NK-92 (cell line): ENCODE data around the gene COQ9.

Experiments
- DNase-seq: peaks from one replicate; lab custom pipeline; 2025; ENCODE audit not compliant: unreplicated experiment; lab: John Stamatoyannopoulos, UW

COQ9 gene

DNA sequence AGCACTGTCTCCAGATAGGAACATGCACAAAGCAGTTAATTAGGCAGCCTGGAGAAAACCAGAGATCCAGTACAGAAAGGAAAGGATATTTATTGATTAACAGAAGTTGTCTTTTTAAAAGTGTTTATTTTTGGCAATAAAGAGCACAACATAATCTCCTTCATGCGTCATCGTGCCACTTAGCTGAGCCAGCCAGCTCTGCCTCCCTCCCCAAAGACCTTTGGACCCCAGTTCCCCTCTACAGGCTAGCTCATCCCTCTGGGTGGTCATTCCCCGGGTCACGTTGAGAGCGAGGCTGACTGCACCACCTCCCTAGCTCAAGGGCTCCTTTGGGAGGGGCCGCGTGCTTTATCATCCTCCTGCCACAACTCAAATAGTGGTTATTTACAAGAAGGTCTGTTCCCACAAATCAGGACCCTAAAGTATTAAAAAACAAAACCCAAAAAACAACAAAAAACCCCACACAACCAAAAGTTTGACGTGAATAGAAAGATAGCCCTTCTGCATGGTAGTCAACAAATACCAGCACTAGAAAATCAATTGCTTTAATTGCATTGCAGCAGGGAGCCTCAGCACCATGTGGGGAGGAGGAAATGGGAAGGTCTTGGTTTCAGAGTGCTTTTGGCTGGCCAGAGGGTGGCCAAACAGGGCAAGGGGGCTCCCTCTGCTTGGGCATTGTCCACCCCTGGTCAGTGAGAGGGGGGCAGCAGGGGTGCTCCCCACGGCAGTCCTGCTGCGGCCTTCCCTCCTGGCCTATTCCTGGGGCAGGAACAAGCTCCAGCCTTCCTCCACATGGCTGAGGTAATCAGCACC, 24.8 kb downstream of the COQ9 start:
- no peak for DNase-seq

DNA sequence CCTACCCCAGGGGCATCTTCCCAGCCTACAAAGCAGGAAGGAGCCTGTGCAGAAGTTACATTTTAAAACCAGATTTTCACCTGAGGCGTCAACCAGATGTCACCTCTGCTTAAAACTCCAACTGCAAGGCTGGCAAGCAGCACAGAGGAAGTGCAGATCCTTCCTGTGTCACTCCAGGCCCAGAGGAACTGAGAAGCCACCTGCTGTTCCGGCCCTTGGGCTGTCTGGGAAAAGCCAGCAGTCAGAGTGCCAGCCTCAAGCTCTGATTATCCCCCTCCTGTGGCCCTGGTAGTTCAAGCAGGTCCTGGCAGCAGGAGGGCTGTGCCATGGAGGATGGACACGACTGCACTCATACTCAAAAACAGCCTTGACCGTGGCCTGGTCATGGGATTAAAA, 25.4 kb downstream of the COQ9 start:
- DNase-seq = no peak

DNA sequence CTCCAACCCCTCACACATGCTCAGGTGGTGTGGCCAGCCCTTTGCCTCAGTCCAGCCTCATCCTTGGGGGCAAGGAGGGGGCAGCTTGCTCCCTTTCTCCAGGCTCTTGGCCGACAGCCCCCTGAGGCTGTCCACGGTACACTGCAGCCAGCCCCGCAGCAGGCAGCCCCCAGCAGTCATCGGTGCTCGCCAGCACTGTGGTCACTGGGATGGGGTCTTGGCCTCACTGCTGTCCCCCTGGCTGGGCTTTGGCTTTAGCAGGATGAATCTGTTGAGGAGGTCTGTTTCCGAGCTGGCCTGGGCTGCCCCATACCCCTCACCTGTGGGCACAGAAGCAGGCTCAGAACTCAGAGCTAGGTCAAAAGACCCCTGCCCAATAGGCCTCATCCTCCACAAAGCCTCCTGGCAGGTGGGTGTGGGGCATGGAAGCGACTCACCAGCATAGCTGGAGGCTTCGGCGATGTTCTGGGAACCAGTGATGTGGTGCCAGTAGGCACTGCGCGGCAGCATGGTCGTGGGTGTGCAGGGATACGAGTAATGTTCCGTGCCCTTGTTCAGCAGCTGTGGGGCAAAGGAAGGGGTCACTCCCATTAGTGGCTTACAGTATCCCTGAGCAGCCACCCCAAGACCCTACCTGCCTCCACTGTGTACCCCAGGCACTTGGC, 26.0 kb downstream of the COQ9 start:
- DNase-seq = no peak

DNA sequence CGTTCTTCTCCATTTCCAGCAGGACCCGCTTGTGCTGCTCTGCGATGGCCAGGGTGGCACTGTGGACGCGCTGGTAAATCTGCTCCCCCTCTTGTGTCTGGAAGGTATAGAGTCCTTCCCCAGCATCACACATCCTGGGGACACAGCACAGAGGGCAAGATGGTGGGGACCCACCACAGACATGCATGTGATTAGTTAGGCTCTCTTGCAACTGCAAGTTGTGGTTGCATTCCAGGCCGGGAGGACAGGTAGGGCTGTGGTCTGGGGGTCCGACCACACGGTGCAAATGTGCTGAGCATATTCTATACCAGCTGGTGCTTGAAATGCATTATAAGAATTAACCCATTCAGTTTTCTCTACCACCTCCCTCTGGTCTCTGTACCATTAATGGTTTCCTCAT, 26.6 kb downstream of the COQ9 start:
- DNase-seq = no peak

DNA sequence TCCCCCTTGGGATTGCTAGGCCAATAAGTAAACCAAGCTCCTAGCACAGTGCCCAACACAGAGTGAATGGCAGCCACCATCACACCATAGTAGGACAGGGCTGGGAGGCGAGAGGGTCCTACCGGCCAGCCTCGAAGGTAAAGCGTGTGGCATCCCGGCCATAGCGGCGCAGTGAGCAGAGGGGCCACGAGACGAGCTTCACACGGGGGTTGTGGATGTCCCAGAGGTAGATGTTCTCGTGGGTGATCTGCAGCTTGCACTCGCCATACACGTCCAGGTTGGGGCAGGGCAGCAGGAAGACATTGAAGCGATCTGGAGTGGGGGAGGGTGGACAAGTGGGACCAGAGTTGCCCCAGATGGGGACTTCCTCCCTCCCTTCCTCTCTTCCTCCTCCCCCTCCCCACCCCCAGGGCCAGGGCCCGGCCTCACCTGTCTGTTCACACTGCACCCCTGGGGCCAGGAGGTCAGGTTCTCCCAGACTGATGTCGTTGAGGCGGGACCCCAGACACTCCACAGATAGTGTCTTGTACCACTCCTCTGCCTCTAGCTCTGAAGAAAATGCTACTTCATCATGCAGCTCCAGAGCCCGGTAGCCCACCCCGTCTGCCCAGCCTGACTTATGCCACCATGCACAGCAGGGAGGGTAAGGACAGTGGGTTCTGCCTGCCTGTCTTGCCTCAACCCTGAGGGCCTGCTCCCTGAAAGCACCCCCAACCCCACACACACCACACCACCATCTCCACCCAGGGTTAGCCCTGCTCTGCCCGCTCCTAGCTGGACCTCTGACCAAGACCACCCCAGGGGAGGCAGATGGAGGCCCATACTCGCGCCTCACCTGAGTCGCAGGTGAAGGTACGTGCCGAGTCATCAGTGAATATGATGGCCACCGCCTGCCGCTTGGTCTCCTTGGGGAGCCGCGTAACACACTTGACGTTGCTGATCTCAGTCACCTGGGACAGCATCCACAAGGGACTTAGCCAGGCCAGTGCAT, 27.7 kb downstream of the COQ9 start:
- no peak for DNase-seq

DNA sequence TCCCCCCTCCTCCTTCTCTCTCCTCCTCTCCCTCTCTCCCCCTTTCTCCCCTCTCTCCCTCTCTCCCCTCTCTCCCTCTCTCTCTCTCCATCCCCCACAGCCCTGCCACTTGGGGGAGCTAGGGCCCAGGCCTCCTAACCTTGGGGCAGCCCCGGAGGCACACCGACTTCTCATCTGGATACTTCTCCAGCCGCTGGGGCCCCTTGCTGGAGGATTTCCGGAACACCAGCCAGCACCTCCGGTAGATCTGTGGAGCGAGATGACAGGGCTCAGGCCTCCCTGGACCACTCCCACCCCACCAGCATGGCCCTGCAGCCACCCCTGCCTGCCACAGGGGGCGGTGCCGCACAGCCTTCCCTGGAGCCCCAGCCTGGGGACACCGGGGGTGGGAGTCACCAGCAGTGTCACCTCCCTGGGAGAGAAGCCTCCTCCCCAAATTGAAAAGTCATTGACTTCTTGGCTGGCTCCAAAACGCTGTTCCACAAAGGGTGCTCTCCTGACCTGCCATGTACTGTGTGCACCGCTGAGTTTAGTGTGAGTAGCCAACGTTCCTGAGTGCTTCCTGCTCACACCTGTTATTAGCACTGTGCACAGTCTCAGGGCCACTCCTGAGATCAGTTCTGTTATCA, 28.5 kb downstream of the COQ9 start:
- DNase-seq = no peak

DNA sequence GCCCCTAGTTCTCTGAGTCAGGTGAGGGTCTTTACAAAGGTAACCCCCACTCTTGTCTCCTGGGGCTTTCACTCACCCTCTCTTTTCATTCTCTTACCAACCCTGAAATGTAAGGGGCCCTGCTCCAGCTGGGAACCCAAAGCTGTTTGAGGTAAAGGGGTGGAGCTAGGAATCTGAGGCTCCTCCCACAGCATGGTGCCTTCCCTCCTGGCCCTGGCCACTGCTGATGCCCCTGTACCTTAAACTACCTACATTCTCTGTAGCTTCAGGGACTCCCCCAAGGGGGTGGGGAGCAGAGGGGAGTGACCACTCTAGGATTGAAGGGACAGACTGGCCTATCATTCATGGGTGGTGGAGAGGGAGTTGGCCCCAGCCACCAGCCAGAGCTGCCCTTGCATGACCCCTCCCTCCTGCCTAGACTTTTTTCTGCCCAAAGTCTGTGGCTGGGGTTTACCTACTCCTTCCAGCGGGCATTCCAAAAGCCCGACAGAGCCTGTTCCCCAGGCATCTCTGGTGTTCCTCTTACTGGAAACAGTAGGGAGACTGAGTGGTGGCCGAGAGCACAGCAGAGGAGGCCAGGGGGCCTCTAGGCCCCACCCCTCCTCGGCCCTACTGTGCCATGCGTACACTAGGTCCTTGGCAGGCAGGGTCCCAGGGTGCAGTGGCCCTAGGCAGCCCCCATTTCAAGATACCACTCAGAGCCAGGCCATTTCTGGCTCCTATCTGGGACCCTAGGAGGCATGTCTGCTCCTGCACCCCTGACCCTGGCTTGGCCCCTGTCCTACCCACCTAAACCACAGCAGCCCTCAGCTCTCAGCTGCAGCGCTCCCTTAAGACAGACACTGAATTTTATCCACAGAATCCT, 29.5 kb downstream of the COQ9 start:
- DNase-seq = no peak

DNA sequence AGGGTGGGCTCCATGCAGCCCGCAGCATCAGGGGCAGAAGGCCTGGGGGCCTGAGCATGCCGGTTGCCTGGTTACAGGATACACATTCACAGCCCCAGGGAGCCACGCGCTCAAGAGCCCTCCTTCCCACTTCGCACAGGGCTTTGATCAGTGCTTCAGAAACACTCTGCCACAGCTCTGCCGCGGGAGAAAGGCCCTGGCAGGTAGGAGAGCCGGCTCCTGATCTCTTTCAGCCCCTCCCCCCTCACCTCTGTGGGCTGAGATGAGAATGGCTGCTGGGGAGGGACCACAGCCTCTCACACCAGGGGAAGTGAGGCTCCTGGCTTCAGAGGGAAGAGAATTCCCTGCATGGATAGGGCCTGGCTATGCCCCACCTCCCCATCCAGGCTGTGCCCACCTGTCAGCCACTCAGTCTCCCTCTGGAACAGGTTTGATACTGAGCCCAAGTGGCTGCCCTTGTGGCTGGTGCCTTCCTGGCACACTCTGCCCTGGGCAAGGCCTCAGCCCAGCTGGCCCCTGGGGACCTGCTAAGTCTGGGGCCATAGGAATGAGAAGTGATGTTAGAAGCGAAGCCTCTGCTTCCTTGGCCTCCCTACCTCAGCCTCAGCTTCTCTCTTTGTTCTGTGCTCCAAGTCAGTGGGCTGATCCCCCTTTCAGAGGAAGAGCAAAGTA, 30.4 kb downstream of the COQ9 start:
- no peak for DNase-seq

DNA sequence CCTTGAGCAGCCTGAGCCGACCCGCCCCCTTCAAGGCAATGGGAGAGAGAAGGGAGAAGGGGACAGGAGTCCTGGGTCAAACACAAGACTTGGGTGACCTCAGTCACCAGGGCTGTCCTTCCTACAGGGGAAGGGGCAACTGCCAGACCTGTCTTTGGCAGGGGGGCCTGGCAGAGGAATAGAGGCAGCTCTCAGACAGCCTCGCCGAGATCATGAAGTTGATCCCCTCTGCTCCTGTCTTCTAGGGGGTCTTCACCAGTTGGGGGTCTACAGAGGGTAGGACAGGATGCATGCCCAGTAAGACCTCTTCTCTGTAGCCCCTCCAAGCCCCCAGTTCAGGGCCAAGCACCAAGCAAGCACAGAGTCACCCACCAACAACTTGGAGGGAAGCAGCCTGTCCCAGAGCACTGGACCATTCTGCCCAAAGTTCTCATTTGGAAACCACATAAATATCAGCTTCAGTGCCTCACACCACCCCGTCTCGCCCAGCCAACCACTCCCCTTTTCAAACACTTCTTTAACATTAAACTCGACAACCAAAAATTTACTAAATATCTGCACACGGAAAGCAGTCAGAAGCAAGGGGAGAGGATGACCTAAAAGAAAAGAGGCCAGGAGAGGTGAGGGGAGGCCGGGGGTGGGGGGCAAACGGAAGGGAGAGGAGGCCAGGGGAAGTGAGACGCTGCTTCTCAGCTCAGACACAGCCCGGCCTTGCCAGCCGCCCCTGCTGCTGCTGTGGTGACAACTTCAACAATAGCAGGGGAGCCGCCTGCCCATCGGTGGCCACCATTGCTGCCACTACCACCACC, 31.3 kb downstream of the COQ9 start:
- DNase-seq = no peak

DNA sequence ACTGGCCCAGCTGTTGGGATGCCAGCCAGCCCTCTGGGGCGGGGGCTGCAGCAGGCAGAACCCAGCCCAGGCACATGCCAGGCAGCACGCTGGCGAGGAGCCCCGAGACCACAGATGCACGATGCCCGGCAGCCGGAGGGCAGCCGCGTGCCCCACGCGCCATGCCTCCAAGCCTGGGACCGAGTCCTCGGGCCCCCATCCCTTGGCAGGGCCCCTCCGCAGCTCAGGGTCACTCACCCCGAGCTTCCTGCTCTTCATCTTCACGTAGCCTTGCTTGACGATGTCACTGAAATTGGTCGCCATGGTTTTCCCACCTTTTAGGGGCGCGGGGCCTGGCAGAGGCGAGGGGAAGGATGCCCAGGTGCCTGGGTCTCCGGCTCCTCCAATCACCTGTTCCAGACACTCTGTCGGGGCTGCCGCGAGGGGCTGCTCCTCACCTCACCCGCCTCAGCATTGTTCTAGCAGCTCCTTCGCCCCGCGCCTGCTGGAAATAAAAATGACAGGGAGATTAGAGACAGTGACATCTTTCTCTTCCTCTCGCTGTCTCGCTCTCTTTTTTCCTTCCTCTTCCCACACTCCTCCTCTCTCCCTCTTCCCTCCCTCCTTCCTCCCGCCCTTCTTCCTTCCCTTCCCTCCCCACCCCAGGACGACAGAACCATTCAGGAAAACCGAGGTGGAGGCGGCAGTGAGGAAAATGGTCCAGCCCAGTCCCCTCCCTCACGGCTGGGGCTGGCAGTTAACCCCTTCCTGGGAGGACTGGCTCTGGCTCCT, 32.1 kb downstream of the COQ9 start:
- no peak for DNase-seq

DNA sequence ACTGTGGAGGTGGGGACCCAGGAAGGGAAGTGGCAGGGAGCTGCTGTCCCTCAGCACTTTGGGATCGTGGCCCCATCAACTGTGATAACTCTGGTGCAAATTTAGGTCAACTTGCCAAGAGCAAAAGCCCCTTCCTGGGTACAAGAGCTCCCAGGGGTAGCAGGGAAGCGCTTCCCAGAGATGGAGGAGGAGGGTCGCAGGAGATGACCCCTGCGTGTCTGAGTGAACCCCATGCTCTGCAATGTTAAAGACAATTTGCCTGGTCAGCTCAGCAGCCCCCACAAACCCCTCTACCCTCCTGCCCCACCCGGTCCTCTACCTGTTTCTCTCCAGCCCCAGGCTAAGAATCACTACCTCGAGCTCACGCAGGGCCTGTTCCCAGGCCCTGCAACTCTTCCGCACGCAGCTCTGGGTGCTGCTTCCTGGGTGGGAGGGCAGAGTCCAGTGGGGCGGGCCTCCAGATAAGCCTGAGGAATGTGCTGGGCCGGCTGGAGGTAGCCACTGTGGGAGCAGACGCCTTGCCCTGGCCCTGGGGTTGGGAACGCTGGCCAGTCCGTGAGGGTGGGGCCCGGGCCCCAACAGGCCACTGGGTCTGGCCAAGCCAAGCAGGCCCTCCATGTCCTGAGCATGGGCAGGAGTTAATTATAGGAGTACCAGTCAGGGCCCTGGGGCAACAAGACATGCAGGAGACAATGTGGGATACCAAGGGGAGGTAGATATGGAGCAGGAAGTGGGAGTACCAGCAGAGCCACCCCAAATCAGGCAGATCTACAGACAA, 32.9 kb downstream of the COQ9 start:
- no peak for DNase-seq

DNA sequence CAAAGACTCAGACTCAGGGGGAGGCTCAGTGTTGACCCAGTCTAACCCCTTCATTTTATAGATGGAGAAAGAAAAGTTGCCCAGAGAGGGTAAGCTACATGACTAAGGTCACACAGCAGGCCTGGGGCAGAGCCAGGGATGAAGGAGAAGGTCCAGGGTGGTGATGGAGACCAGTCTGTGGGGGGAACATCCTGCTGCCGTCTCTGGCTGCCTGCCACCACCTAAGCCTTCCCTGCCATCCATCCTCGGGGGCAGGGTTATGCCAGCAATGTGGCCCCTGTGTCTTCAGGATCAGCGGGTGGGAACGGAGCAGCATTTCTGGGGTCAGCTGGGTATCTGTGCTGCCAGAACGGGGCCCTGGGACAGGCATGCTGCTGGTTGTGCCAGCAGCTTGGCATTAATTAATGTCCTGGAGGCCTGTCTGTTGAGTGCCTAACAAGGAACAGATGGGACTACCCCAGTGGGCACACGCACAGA, 33.5 kb downstream of the COQ9 start:
- no peak for DNase-seq

DNA sequence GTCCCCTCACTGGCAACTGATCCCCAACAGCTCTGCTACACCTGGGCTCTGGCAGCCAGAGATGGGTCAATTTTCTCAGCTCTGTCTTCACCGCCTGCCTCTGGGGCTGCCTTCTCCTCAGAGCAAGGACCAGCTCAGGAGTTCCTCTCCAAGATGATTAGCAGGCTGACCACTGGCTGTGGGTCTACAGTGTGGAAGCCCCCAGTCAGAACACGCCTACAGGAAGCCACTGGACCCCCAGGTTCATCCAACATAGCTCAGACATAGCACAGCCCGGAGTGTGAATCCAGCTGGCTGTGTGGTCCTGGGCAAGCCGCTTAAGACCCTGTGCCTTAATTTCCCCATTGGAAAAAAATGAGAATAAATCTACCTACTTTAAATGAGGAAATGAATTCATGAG, 34.1 kb downstream of the COQ9 start:
- no peak for DNase-seq

DNA sequence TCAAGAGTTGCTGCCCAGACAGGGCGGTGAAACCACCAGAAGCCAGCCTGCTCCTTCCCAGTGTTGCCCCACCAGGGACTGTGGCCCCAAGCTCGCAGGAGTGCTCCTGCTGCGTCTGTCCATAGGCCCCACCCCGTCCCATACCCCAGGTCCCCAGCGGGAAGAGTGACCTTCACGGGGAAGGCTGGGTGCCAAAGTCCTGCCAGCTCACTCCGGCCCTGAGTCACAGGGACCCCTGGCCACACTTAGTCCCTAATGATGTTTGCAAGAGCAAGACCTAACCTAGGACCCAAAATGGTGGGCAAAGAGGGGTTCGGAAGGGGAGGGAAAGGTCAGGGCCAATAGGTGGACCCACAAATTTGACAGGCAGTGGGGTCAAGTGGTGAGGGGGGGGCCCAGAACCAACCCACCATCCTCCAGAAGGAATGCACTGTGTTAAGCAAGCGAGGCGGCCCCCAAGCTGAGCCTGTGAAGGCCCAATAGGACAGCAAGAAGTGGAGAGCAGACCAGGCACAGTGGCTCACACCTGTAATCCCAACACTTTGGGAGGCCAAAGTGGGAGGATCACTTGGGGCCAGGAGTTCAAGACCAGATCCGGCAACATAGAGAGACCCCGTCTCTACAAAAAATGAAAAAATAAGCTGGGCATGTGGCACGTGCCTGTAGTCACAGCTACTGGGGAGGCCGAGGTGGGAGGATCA, 35.7 kb downstream of the COQ9 start:
- no peak for DNase-seq

DNA sequence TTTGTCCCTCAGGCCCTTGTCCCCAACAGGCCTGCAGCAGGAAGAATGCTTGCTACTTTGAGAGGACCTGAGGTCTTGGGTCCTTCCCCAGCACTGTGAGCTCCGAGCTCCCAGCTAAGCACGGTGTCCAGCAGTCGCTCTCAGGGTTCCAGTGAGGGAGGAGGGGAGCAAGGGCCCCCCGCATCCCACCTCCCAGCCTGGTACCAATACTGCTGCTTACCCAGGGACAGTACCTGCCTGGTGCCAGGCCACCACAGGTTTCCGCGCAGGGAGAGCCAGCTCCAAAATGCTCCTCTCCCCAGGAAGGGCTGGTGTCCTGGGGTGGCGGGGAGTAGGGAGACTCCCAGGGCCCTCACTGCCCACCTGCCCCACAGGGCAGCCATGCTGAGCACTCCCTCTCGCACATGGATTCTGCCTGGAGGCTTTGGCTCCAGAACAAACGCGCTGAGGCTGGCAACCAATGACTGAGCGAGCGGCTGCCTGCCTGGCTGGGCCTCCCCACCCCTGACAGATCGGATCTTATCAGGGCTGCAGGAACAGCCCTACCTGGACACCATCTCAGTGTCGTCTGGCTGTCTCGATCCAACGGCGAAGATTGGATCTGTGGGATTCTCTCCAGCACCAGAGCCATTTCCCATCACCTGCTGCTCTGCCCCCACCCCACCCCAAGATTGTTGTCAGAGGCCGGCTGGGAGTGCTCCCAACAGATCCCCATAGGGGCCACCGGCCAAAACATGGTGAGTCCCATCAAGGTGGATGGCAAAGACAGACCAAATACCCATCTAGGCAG, 36.6 kb downstream of the COQ9 start:
- DNase-seq = no peak

DNA sequence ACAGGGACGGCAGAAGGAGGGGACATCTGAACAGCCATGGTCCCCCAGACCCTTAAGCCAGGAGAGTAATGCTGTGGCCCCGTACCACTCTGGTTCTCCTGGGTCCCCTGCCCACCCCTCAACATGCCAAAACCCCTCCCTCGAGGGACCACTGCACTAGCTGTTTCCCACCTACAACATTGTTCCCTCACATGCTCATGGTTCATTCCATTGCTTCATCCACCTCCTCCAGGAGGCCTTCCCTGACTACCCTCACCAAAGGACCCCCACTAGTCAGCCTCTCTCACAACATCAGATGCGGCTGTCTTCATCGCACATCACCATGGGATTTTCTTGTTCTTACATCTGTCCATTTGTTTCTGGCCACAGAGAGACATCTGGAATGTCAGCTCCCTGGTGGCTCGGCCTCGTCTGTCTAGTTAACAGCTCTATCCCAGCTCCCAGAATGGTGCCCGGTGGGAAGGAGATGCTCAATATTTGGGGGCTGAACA, 37.3 kb downstream of the COQ9 start:
- DNase-seq = no peak
